ENCODE results near the gene PTPRU.

DNA sequence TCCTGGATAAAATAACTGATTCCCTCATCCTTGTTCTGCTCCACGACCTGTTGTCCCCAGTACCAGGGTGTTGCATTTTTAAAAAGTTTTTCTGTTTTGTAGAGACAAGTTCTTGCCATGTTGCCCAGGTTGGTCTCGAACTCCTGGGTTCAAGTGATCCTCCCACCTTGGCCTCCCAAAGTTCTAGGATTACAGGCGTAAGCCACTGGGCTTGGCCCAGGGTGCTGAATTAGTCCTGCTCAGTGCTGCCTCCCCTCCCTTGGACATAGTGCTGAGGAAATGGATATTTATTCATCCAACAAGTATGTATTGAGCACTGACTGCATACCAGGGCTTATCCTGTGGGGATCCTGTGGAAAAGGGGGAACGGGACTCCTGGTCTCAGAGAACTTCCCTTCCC is 126.4 kb downstream of the PTPRU start:
- TF ChIP-seq, protein P1, sequence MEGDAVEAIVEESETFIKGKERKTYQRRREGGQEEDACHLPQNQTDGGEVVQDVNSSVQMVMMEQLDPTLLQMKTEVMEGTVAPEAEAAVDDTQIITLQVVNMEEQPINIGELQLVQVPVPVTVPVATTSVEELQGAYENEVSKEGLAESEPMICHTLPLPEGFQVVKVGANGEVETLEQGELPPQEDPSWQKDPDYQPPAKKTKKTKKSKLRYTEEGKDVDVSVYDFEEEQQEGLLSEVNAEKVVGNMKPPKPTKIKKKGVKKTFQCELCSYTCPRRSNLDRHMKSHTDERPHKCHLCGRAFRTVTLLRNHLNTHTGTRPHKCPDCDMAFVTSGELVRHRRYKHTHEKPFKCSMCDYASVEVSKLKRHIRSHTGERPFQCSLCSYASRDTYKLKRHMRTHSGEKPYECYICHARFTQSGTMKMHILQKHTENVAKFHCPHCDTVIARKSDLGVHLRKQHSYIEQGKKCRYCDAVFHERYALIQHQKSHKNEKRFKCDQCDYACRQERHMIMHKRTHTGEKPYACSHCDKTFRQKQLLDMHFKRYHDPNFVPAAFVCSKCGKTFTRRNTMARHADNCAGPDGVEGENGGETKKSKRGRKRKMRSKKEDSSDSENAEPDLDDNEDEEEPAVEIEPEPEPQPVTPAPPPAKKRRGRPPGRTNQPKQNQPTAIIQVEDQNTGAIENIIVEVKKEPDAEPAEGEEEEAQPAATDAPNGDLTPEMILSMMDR (tag by site-specific recombination; IDR thresholded peaks at IDR 0.05), result no peak
- TF ChIP-seq, protein P2, sequence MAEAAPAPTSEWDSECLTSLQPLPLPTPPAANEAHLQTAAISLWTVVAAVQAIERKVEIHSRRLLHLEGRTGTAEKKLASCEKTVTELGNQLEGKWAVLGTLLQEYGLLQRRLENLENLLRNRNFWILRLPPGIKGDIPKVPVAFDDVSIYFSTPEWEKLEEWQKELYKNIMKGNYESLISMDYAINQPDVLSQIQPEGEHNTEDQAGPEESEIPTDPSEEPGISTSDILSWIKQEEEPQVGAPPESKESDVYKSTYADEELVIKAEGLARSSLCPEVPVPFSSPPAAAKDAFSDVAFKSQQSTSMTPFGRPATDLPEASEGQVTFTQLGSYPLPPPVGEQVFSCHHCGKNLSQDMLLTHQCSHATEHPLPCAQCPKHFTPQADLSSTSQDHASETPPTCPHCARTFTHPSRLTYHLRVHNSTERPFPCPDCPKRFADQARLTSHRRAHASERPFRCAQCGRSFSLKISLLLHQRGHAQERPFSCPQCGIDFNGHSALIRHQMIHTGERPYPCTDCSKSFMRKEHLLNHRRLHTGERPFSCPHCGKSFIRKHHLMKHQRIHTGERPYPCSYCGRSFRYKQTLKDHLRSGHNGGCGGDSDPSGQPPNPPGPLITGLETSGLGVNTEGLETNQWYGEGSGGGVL (tag by site-specific recombination; IDR thresholded peaks at IDR 0.05), result no peak
- TF ChIP-seq, protein P3, sequence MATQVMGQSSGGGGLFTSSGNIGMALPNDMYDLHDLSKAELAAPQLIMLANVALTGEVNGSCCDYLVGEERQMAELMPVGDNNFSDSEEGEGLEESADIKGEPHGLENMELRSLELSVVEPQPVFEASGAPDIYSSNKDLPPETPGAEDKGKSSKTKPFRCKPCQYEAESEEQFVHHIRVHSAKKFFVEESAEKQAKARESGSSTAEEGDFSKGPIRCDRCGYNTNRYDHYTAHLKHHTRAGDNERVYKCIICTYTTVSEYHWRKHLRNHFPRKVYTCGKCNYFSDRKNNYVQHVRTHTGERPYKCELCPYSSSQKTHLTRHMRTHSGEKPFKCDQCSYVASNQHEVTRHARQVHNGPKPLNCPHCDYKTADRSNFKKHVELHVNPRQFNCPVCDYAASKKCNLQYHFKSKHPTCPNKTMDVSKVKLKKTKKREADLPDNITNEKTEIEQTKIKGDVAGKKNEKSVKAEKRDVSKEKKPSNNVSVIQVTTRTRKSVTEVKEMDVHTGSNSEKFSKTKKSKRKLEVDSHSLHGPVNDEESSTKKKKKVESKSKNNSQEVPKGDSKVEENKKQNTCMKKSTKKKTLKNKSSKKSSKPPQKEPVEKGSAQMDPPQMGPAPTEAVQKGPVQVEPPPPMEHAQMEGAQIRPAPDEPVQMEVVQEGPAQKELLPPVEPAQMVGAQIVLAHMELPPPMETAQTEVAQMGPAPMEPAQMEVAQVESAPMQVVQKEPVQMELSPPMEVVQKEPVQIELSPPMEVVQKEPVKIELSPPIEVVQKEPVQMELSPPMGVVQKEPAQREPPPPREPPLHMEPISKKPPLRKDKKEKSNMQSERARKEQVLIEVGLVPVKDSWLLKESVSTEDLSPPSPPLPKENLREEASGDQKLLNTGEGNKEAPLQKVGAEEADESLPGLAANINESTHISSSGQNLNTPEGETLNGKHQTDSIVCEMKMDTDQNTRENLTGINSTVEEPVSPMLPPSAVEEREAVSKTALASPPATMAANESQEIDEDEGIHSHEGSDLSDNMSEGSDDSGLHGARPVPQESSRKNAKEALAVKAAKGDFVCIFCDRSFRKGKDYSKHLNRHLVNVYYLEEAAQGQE (tag by site-specific recombination; IDR thresholded peaks at IDR 0.05), result no peak
- TF ChIP-seq ZBTB17 (tag by site-specific recombination; IDR thresholded peaks at IDR 0.05), result no peak
- TF ChIP-seq KLF10 (tag by site-specific recombination; IDR thresholded peaks at IDR 0.05), result no peak
